Natural killer cell (primary cell): Measurements from ENCODE around the gene DSN1. TPM values are rescaled to one million over a fixed set of nuclear protein-coding genes. Genes with fewer than 3 reads are reported as not detected.

Experiments used
- ATAC-seq, 3 donors: fragments of 150-1000 bp in 2 of 3; fragments of 200-7000 bp in 1 of 3; cut with Tn5 transposase; 1 replicate in 1 of 3; 2 replicates in 2 of 3; pipeline ENCODE4 v1.10.0; 2021; ENCODE audit warnings: mild to moderate bottlenecking in 2 of 3, moderate library complexity in 2 of 3
- DNase-seq, 2 donors: peaks; one replicate each; pipeline versions ENCODE4 v3.0.0 to v3.0.0-alpha.2; 2013 to 2021; ENCODE audit warnings: mixed read lengths in 1 of 2
- H3K27ac ChIP-seq: one replicate; pipeline ENCODE4 v1.5.1; 2013; ENCODE audit warnings: mild to moderate bottlenecking, low read length
- H3K27me3 ChIP-seq: one replicate; pipeline ENCODE4 v1.6.1; 2013; ENCODE audit warnings: low read length; ENCODE audit not compliant: control insufficient read depth, insufficient read depth
- H3K36me3 ChIP-seq: one replicate; pipeline ENCODE4 v1.6.1; 2013; ENCODE audit warnings: low read length; ENCODE audit not compliant: control insufficient read depth, insufficient read depth
- H3K4me1 ChIP-seq: one replicate; pipeline ENCODE4 v1.6.1; 2013; ENCODE audit warnings: low read length; ENCODE audit not compliant: control insufficient read depth, insufficient read depth
- H3K4me3 ChIP-seq: one replicate; pipeline ENCODE4 v1.5.1; 2013; ENCODE audit warnings: low read length
- H3K9me3 ChIP-seq: one replicate; pipeline ENCODE4 v1.6.1; 2013; ENCODE audit warnings: low read length; ENCODE audit not compliant: control insufficient read depth, insufficient read depth
- H3K27ac Mint-ChIP-seq, 2 donors: one replicate each; pipeline ENCODE4 v1.8.0; 2022; ENCODE audit warnings: mild to moderate bottlenecking in 2 of 2, mixed read lengths in 2 of 2, moderate library complexity in 1 of 2
- H3K27me3 Mint-ChIP-seq, 2 donors: one replicate each; pipeline ENCODE4 v1.8.0; 2022; ENCODE audit warnings: low read depth in 2 of 2, mixed read lengths in 2 of 2
- H3K36me3 Mint-ChIP-seq: one replicate; pipeline ENCODE4 v1.8.0; 2022; ENCODE audit warnings: mixed read lengths
- H3K4me1 Mint-ChIP-seq, 2 donors: one replicate each; pipeline ENCODE4 v1.8.0; 2022; ENCODE audit warnings: mixed read lengths in 2 of 2
- H3K4me3 Mint-ChIP-seq: one replicate; pipeline ENCODE4 v1.8.0; 2022; ENCODE audit warnings: mild to moderate bottlenecking, moderate library complexity, mixed read lengths
- H3K9me3 Mint-ChIP-seq, 2 donors: one replicate each; pipeline ENCODE4 v1.8.0; 2022; ENCODE audit warnings: mixed read lengths in 2 of 2
- CTCF ChIP-seq: fragments of 200-600 bp; IDR thresholded peaks from one replicate; pipeline ENCODE4 v1.8.0; 2022; ENCODE audit warnings: antibody characterized with exemption
- WGBS: methylation state at CpG from one replicate; pipeline ENCODE4 v1.1.7; 2013; ENCODE audit warnings: missing lambda C conversion rate; ENCODE audit not compliant: insufficient coverage; 5-methylcytosine and 5-hydroxymethylcytosine counted together
- intact Hi-C: fragments of 100-400 bp; cut with micrococcal nuclease; formaldehyde crosslinking; loops from one replicate; pipeline ENCODE4 v1.14.2; 2022
- total RNA-seq, 4 donors: library from RNA; stranded (reverse); fragments of 120-200 nt in 1 of 4; gene quantifications; one replicate each; pipeline versions ENCODE4 v1.2.3 to v1.2.4, GENCODE V29; 2013 to 2022

Gene DSN1
- total RNA-seq, 3 donors from 2014 or later (not counting 1 experiment from before 2014, with no cell fraction given): 15.8 to 19.1 (median 15.8) TPM

- intact Hi-C loops: no loop called here
- no peak overlapping the region for H3K4me3 Mint-ChIP-seq
Observed at GRCh38 chr20:36805396-36805795, 31.8 kb upstream of the DSN1 start.

GRCh38 chr20:36804425-36804824 is 30.9 kb upstream of the DSN1 start:
- H3K27me3 Mint-ChIP-seq: no peaks in the 10 kb centered on the region
- H3K4me3 Mint-ChIP-seq: no peak overlapping the region
- DNase-seq: no peak
- Histone ChIP-seq H3K9me3 (no peaks in the 10 kb centered on the region), H3K27me3 (no peaks in the 10 kb centered on the region), H3K27ac (no peak overlapping the region), H3K36me3 (no peaks in the 10 kb centered on the region), H3K4me1 (no peaks in the 10 kb centered on the region), H3K4me3 (no peak overlapping the region)
- no peaks in the 10 kb centered on the region for H3K36me3 Mint-ChIP-seq
- ATAC-seq: no peak
- intact Hi-C loops: no loop called here
- 93% methylated on average over 7 of the region's 7 CpGs for WGBS
- no peaks in the 10 kb centered on the region for H3K4me1 Mint-ChIP-seq
- H3K9me3 Mint-ChIP-seq: no peaks in the 10 kb centered on the region
- H3K27ac Mint-ChIP-seq: no peak overlapping the region
- TF ChIP-seq CTCF: no peak

More at GRCh38 chr20:36805396-36805795, 31.8 kb upstream of the DSN1 start:
- WGBS: 91% methylated on average over 1 of the region's 1 CpG
- no peaks in the 10 kb centered on the region for H3K9me3 ChIP-seq
- Mint-ChIP-seq H3K36me3 (no peaks in the 10 kb centered on the region), H3K4me1 (no peaks in the 10 kb centered on the region), H3K27me3 (no peaks in the 10 kb centered on the region), H3K9me3 (no peaks in the 10 kb centered on the region), H3K27ac (no peak overlapping the region)
- no peaks in the 10 kb centered on the region for H3K36me3 ChIP-seq
- no peak overlapping the region for H3K4me3 ChIP-seq
- ATAC-seq (no peak), DNase-seq (no peak)
- no peak overlapping the region for H3K27ac ChIP-seq
- H3K27me3 ChIP-seq: no peaks in the 10 kb centered on the region
- TF ChIP-seq CTCF: no peak
- no peaks in the 10 kb centered on the region for H3K4me1 ChIP-seq

DNA sequence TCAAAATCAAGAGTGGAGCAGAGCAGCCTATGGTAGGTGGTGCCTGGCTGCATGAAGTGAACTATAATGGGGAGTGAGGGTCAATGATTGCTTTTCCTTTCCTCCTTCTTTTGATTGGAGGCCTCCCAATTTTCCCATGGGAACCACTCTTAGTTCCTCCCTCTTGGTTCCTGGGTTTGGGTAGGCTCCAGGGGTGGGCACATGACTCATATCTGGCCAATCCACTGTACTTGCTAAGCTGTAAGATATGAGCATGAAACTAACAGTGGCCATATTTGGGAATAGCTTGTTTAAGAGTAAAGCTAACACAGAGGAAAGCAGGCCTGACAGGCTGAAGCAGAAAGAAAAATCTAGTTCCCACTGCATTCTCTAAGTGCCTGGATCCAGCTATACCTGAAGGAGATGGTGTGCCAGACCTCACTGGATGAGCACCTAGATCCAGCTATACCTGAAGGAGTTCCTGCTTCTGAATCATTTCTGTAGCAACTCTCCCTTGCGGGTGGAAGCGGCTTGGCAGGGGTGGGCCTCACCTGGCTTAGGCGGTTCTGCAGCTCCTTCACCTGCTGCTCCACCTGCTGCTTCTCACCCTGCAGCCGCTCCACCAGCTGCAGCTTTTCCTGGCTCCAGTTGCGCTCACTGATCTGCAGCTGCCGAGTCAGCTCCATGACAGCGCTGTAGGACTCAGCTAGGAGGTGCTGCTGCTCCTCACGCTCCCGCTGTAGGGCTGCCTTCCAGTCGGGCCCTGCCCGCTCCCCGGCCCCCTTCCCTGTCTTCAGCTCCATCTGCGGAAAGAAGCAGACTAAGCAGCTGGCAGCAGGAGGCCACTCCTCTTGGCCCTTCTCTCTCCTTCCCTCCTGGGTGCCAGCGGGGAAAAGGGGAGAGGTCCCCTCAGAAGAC is 29.0 kb upstream of the DSN1 start:
- H3K27me3 ChIP-seq: no peaks in the 10 kb centered on the region
- no peak overlapping the region for H3K27ac ChIP-seq
- Mint-ChIP-seq H3K27me3 (no peaks in the 10 kb centered on the region), H3K36me3 (no peaks in the 10 kb centered on the region), H3K27ac (no peak overlapping the region), H3K4me1 (peaks cover 0 to under 1% of the 10 kb centered on the region in 2 donors), H3K4me3 (no peak overlapping the region), H3K9me3 (no peaks in the 10 kb centered on the region)
- ATAC-seq (peak in 1 of 3 donors; percentile 5), DNase-seq (no peak)
- intact Hi-C loops: no loop called here
- H3K9me3 ChIP-seq: no peaks in the 10 kb centered on the region
- no peak for TF ChIP-seq CTCF
- H3K36me3 ChIP-seq: no peaks in the 10 kb centered on the region
- WGBS: 94% methylated on average over 14 of the region's 14 CpGs
- no peak overlapping the region for H3K4me3 ChIP-seq
- no peaks in the 10 kb centered on the region for H3K4me1 ChIP-seq
